Measurements from ENCODE around the gene WNT7B.

WNT7B gene

DNA sequence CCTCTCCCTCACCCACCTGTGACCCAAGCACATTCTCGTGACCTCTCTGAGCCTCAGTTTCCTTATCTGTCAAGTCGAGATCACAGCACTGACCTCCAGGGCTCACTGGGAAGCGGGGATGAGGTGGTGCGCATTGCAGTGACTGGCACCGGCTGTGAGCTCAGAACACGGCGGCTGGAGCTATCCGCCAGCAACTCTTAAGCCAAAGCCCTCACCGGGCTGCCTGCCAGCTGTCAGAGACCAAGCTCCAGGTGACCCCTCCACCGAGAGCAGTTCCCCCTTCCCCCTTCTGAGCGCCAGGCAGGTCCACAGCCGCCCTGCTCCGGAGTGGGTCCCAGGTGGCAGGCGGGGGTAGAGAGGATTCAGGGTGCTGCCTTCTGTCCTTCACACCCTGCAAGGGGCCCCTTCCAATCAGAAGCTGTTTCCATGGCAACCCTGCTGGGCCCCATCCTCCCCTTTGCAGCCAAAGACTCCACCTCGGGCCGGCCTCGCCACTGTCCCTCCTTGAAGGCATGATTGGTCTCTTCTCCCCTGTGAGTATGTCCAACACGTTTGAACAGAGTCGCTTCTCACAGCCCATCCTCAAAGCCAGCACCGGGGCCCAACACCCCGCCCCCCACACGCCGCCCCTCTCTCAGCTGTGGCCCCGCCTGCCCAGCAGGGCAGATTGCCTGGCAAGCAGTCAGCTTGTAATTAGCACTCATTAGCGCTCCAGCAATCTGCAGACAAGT is 98.7 kb downstream of the WNT7B start:
- peaks cover 36% of the 10 kb centered on the region; the same call in 1 of the 2 replicates for H3K27me3 ChIP-seq (ENCODE audit: insufficient read depth, low read length)
- H3K79me2 ChIP-seq (ENCODE audit: control insufficient read depth, insufficient read depth, low read length, unreplicated experiment): no peaks in the 10 kb centered on the region
- no peaks in the 10 kb centered on the region for H3K36me3 ChIP-seq (ENCODE audit: insufficient read depth, low read length)
- no peak overlapping the region for H2AFZ ChIP-seq (ENCODE audit: low read length, unreplicated experiment)
- no peak overlapping the region for H3K27ac ChIP-seq (ENCODE audit: low read depth, low read length)
- H3K4me3 ChIP-seq (ENCODE audit: low read depth, low read length): no peak overlapping the region
- H3K4me1 ChIP-seq (ENCODE audit: control insufficient read depth, insufficient read depth, low read length, unreplicated experiment): no peaks in the 10 kb centered on the region

DNA sequence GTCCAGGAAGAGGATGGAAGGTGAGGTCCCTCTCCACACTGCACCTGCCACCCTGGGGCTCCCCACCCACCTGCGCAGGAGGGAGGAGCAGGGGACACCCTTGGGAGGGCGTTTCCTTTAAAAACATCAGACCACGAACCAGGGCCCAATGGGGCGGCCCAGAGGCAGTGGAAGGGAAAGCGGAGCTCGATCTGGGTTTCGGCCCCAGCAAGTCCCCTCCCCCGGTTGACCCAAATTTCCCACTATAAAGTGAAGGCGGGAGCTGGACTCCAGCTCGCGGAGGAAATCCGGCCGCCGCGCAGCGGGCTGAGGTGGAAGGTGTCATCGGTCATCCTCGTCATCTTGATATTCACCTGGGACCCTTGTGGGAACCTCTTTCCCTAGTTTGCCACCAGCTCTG is 99.3 kb downstream of the WNT7B start:
- no peak overlapping the region for H3K27ac ChIP-seq (ENCODE audit: low read depth, low read length)
- H3K36me3 ChIP-seq (ENCODE audit: insufficient read depth, low read length): no peaks in the 10 kb centered on the region
- no peaks in the 10 kb centered on the region for H3K4me1 ChIP-seq (ENCODE audit: control insufficient read depth, insufficient read depth, low read length, unreplicated experiment)
- peaks cover 37% of the 10 kb centered on the region; the same call in 1 of the 2 replicates for H3K27me3 ChIP-seq (ENCODE audit: insufficient read depth, low read length)
- H2AFZ ChIP-seq (ENCODE audit: low read length, unreplicated experiment): no peak overlapping the region
- no peak overlapping the region for H3K4me3 ChIP-seq (ENCODE audit: low read depth, low read length)
- H3K79me2 ChIP-seq (ENCODE audit: control insufficient read depth, insufficient read depth, low read length, unreplicated experiment): no peaks in the 10 kb centered on the region

DNA sequence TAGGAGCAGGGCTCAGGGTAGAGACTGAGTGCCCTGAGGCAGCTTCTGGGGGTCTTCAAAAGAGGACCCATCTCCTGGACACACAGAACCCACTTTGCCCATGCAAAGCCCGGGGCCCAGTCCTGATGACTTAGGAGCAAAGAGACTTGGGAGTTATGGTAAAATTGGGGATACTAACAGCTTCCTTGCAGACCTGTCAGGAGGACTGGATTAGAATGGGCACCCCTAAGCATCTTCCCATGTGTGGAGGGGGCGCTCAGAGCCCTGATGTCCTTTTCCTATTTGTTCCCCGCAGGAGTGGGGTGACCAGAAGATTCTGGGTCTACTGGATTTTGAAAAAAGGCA is 100.0 kb downstream of the WNT7B start:
- peaks cover 37% of the 10 kb centered on the region; the same call in 1 of the 2 replicates for H3K27me3 ChIP-seq (ENCODE audit: insufficient read depth, low read length)
- no peaks in the 10 kb centered on the region for H3K36me3 ChIP-seq (ENCODE audit: insufficient read depth, low read length)
- no peaks in the 10 kb centered on the region for H3K79me2 ChIP-seq (ENCODE audit: control insufficient read depth, insufficient read depth, low read length, unreplicated experiment)
- H3K4me3 ChIP-seq (ENCODE audit: low read depth, low read length): no peak overlapping the region
- no peaks in the 10 kb centered on the region for H3K4me1 ChIP-seq (ENCODE audit: control insufficient read depth, insufficient read depth, low read length, unreplicated experiment)
- H3K27ac ChIP-seq (ENCODE audit: low read depth, low read length): no peak overlapping the region
- H2AFZ ChIP-seq (ENCODE audit: low read length, unreplicated experiment): no peak overlapping the region

- no peaks in the 10 kb centered on the region for H3K4me1 ChIP-seq (ENCODE audit: control insufficient read depth, insufficient read depth, low read length, unreplicated experiment)
- H3K4me3 ChIP-seq (ENCODE audit: low read depth, low read length): no peak overlapping the region
- peaks cover 35% of the 10 kb centered on the region; the same call in 1 of the 2 replicates for H3K27me3 ChIP-seq (ENCODE audit: insufficient read depth, low read length)
- no peaks in the 10 kb centered on the region for H3K36me3 ChIP-seq (ENCODE audit: insufficient read depth, low read length)
- no peak overlapping the region for H2AFZ ChIP-seq (ENCODE audit: low read length, unreplicated experiment)
- H3K79me2 ChIP-seq (ENCODE audit: control insufficient read depth, insufficient read depth, low read length, unreplicated experiment): no peaks in the 10 kb centered on the region
- no peak overlapping the region for H3K27ac ChIP-seq (ENCODE audit: low read depth, low read length)
These were observed 100.6 kb downstream of the WNT7B start for GRCh38 chr22:45876136-45877035.

GRCh38 chr22:45872659-45873263 is 104.2 kb downstream of the WNT7B start:
- H3K4me1 ChIP-seq (ENCODE audit: control insufficient read depth, insufficient read depth, low read length, unreplicated experiment): no peaks in the 10 kb centered on the region
- no peaks in the 10 kb centered on the region for H3K36me3 ChIP-seq (ENCODE audit: insufficient read depth, low read length)
- H3K4me3 ChIP-seq (ENCODE audit: low read depth, low read length): no peak overlapping the region
- H3K27ac ChIP-seq (ENCODE audit: low read depth, low read length): no peak overlapping the region
- no peaks in the 10 kb centered on the region for H3K79me2 ChIP-seq (ENCODE audit: control insufficient read depth, insufficient read depth, low read length, unreplicated experiment)
- peaks cover 31% of the 10 kb centered on the region for H3K27me3 ChIP-seq (ENCODE audit: insufficient read depth, low read length)
- H2AFZ ChIP-seq (ENCODE audit: low read length, unreplicated experiment): no peak overlapping the region

- Histone ChIP-seq H3K36me3 (ENCODE audit: insufficient read depth, low read length) (no peaks in the 10 kb centered on the region), H2AFZ (ENCODE audit: low read length, unreplicated experiment) (no peak overlapping the region), H3K4me1 (ENCODE audit: control insufficient read depth, insufficient read depth, low read length, unreplicated experiment) (no peaks in the 10 kb centered on the region), H3K27ac (ENCODE audit: low read depth, low read length) (no peak overlapping the region), H3K4me3 (ENCODE audit: low read depth, low read length) (no peak overlapping the region), H3K27me3 (ENCODE audit: insufficient read depth, low read length) (peaks cover 40% of the 10 kb centered on the region), H3K79me2 (ENCODE audit: control insufficient read depth, insufficient read depth, low read length, unreplicated experiment) (no peaks in the 10 kb centered on the region)
These were observed 105.2 kb downstream of the WNT7B start for GRCh38 chr22:45871721-45872120.

Data from ACC112 (cell line).